Fibroblast of upper back skin (primary cell): ENCODE measurements around the gene ACTR6.
"Not testable (repeated sequence)": the region's sequence is repeated elsewhere in the genome, so short reads cannot be mapped to it uniquely, and the experiment has no call there.

Source experiments
- DNase-seq: peaks from one replicate; pipeline ENCODE4 v3.0.0-alpha.2; 2013

Gene ACTR6

DNA sequence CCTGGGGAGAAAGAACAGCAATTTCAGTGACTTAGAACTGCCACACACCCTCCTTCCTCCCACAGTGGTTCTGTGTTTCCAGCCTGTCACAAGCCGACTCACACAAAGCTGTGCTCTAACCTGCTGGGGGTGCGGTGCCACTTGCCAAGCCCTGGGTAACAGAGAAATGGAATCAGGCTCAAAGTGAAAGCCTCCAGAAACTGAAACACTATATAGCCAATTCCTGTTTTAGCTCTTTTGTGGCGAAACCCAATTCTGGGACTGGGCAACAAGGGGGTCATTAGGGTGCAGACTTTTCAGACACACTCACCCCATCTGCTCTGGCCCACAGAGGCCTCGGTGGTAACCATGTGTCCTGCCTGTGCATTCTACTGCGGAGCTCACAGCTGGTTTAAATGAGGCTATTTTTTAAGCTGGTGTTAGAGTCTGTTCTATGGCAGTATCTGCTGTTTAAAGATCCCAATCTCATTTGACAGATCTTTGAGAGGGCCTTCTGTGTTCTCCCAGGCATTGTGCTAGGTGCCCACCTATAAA is 15.2 kb upstream of the ACTR6 start:
- DNase-seq = no peak

DNA sequence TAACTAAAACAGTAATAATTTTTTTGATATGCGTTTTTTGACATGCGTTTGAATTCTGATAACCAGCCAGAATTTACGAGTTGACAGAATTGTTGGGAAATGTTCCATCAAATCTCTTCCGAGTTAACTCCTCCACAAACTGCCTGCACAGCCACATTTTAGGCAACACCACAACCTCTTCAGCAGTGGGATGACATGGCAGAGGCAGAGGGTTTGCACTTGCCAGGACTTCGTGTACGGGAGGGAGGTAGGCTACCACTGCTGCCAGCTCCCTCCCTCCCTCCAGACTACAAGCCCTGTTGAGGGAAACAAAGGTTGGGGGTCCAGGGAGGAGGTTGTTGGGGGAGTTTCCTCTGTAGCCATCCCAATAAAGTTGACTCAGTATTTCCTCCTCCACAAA is 14.5 kb upstream of the ACTR6 start:
- no peak for DNase-seq

DNA sequence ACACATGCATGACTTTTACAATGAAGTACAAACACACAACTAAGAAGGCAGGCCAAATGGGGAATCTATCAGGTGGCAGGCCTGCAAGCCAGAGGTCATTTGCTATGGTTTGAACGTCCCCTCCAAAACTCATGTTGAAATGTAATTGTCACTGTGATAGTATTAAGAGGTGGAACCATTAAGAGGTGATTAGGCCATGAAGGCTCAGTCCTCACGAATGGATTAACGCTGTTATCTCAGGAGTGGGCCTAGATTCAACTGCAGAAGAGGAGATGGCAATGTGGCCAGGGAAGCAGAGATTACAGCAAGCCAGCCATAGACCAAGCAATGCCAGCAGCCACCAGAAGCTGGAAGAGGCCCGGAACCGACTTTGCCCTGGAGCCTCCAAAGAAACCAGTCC is 13.5 kb upstream of the ACTR6 start:
- DNase-seq = no peak

DNA sequence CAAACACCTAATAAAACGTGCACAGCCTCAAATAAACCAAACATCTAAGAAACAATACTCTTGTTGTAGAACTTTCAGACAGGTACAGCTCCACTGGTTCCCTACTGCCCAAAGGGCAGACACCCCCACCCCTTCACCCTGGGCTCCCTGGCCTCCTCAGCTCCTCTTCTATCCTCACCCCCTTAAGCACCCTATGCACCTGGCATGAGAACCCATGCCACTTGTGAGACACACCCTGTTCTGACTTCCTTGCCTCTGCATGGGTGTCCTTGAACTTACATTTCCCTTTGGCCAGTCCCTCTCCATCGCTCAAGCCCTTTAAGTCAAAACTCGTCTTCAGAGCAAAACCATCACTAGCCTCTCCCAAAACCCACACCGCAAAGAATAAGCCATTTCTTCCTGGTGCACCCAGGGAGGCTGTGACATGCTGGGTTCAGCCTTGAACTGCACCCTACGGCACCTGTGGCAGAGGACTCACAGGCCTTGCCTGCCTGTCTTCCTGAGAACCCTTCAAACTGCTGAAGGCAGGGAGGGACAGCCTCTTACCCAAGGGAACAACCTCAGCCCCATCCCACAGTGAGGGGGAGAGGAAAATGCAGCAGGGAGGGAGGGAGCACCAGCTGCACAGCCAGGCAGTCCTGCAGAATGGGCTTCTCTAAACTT is 12.6 kb upstream of the ACTR6 start:
- DNase-seq = no peak

DNA sequence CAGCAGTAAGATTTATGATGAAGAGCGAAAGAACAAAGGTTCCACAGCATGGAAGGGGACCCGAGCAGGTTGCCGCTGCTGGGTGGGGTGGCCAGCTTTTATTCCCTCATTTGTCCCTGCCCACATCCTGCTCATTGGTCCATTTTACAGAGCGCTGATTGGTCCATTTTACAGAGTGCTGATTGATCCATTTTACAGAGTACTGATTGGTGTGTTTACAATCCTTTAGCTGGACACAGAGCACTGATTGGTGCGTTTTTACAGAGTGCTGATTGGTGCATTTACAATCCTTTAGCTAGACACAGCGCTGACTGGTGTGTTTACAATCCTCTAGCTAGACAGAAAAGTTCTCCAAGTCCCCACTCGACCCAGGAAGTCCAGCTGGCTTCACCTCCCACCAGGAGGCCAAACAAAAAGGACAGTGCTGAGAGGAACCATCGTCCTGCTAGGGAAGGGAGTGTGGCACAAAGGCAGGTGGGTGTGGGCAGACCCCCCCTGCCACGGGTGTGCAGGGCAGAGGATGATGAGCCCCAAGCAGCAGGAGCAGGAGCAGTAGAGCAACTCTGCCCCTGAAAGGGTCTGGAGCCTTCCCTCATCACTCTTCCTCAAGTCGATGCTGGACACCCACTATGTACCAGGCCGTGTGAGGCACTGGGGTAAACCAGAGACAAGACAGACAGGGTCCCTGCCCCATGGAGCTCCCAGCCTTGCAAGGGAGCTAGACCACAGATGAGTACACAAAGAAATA is 11.6 kb upstream of the ACTR6 start:
- DNase-seq = not testable (repeated sequence)

DNA sequence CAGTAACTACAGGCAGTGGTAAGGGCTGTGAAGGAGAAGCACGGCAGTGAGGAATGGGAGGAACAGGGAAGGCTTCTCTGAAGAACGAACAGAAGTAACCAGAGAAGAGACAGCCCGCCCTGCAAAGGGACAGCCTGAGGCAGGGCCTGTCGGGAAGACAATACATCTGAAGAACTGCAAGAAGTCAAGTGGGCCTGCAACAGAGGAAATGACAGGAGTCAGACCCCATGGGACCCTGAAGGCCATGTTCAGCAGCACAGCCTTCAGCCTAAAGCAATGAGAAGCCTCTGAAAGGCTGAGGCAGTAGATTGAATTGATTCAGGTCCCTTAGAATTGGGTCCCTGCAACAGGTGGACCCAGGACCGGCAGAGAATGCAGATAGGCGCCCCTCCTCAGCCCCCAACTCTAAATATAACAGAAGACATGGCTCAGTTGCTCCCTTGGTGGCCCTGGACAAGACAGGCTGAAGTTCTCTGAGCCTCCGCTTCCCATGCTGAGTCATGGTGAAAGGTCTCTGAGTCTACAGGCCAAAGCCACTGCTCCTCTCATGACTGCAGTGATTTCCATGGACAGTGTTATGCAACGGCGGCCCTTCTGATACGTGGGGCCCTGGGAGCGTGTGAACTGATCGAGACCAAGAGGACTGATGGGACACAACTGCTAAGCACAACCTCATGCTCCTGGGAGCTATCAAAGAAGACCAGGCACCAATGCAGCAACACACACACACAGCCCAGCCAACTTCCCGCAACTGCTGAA is 10.8 kb upstream of the ACTR6 start:
- DNase-seq = no peak

DNA sequence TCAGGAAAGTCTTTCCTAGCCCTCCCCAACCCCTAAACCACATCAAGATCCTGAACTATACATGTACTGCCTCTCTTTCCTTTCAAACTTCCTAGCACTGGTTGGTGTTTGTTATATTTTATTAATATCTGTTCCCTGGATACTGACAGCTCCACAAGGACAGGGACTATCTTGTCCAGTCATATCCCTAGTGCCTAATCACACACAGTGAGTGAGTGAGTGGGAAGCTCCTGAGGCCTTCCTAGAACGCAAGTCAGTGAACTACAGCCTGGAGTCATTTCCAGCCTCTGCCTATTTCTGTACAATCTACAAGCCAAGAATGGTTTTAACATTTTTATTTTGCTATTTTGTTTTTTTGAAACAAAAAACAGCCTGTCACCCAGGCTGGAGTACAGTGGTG is 7.5 kb upstream of the ACTR6 start:
- no peak for DNase-seq

DNA sequence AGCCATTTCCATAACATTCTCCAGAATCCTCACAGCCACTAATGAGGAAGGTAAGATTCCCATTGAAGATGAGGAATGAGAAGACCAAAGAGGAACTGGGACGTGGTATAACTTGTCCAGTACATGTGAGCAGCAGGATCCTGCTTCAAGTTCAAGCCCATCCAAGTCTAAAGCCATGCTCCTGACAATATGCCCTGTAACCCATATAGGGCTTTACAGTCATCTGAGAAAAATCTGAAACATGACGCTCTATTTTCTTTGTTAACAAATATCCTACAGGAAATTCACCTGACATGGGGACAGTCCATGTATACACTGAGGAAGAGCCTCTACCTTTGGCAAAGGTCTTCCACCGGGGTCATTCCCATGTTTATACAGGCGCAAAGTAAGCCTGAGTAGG is 3.1 kb upstream of the ACTR6 start:
- DNase-seq = no peak

DNA sequence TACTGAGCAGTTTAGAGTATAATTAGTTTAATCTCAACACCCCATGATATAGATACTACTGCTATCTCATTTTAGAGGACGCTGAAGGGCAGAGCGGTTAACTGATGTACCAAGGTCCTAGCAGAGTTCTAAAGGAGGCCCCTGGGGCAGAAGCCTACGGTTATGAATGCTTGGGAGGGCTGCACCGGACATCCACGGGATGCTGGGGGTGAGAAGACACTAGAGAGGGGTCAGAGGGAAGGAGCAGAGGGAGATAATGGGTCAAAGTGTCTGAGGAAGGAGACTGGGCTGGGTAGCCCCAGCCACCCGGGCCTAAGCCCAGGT is 1.6 kb upstream of the ACTR6 start:
- no peak for DNase-seq

DNA sequence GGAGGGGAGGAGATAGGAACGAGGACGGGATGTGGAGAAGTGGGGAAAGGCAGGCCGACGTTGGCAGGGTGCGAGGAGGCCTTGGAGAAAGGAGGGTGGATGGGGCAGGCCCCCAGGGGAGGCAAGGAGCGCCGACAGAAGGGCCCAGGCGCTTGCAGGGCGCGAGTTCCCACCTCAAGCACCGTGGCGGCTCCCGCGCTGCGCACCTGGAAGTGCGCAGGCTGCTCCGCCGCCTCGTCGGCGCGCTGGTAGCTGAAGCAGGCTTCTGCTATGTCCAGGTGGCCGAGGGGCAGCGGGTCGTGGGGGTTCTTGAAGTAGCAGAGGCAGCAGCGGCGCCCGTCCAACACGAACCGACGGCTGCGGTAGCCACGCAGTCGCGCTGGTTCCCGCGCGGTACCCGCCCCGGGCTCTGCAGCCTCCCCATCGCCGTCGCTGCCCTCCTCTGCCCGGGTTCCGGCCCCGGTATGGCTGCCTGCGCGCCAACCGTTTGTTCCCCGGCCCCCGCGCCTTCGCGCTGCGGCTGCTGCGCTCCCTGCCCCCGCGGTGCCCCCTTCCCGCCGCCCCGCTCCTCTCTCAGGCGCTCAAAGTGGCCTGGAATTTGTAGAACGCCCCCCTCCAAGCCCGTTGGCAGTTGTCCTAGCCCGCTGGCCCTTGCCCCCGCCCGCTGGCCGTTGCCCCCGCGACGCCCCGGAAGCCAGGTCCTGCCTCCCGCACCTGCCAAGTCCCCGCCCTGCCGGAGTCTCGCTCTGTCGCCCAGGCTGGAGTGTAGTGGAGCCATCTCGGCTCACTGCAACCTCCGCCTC is 1.1 kb upstream of the ACTR6 start:
- peak; percentile 3 for DNase-seq

DNA sequence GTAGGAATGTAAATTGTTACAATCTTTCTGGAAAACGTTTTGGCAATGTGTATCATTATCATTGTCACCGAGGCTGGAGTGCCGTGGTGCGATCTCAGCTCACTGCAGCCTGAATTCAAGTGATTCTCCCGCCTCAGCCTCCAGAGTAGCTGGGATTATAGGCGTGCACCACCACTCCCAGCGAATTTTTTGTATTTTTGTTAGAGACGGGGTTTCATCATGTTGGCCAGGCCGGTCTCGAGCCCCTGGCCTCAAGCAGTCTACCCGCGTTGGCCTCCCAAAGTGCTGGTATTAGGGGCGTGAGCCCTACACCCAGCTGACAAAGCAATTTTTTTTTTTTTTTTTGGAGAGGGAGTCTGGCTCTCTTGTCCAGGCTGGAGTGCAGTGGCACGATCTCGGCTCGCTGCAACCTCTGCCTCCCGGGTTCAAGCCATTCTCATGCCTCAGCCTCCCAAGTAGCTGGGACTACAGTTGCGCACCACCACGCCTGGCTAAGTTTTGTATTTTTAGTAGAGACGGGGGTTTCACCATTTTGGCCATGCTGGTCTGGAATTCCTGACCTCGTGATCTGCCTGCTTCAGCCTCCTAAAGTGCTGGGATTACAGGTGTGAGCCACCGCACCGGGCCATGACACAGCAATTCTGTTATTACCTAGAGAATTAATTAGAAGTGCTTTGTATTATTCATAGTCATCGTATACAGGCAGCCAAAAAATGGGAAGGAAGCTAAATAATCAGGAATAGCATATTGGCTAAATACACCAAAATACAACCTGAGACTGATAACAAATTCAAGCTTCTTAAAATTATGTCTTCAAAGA is 1.2 kb downstream of the ACTR6 start:
- no peak for DNase-seq

DNA sequence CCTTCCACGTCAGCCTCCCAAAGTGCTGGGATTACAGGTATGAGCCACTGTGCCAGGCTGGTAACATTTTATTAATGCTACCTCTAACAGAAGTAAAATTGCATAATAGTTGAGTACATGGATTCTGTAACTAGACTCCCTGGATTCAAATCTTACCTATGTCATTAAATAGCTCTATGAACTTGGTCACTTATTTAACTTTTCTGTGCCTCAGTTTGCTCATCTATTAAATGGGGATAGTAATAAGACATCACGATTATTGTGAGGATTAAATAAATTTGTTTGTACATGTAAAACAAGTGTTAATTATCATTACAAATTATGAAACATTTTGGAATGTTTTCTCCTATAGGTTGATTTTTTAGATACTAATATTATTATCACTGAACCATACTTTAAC is 6.7 kb downstream of the ACTR6 start:
- DNase-seq = no peak

DNA sequence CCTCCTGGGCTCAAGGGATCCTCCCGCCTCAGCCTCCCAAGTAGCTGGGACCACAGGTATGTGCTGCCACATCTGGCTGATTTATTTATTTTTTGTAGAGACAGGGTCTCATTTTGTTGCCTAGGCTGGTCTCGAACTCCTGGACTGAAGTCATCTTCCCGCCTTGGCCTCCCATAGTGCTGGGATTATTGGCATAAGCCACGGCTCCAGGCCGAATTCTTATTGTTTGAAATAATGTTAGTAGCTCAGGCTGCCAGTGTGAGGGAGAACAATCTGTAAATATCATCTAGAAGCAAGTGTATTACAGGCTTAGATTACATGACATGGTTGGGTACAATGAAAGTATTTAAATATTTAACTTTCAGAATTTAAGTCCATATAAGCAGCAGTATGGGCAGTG is 8.2 kb downstream of the ACTR6 start:
- no peak for DNase-seq

DNA sequence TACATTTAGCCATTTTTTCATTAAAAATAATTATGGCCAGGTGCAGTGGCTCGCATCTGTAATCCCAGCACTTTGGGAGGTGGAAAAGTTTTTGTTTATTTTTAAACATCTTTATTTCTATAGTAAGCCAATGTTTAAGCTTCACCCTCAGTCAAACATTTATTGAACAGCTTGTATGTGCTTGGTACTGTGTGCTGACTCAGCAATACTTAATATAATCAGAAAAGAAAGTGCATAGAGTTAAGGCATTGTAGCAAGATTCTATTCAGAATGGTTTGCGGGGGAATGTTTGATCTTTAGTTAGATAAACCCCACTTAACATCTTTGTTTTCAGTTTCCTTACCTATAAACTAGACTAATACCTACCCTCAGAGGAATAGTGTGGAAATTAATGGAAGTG is 11.1 kb downstream of the ACTR6 start:
- DNase-seq = no peak

DNA sequence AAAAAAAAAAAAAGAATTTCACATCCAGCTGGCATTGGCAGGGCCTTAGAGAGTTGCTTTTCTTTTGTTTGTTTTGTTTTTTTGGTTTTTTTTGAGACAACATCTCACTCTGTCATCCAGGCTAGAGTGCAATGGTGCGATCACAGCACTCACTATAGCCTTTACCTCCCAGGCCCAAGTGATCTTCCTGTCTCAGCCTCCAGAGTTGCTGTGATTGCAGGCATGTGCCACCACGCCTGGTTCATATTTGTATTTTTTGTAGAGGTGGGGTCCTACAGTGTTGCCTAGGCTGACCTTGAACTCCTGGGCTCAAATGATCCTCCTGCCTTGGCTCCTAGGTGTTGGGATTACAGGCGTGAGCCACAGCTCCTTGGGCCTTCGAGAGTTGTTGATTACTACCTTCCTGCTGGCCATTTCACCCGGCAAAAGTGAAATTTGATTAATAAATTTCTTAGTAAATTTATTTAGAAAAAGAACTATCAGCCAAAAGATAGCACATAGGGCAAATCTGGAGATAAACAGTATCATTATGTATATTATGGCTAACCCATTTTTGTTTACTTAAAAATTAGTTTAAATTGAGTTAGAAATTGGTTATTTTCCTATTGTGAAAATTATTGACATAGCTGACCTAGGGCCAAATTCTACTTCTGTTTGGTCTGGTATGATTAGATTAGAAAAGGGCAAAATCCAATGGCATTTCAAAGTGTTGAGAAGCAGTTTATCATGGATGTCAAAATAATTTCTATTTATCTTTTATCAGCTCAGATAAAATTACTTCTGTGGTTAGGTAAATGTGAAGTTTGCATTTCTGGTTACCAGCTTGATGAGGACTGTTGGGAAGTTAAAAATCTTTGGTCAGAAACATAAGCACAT is 12.6 kb downstream of the ACTR6 start:
- no peak for DNase-seq

DNA sequence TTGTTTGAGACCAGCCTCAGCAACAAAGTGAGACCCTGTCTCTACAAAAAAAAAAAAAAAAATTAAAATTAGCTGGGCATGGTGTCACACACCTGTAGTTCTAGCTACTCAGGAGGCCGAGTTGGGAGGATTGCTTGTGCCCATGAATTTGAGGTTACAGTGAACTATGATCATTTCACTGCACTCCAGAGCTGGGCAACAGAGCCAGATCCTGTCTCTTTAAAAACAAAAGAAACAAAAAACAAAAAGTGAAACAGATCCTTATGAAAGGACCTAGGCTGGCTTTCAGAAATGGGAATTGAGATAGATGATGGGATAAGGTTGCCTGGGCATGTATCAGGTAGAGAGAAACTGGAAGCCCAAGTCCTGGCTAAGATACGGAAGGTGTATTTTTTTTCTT is 13.9 kb downstream of the ACTR6 start:
- no peak for DNase-seq

DNA sequence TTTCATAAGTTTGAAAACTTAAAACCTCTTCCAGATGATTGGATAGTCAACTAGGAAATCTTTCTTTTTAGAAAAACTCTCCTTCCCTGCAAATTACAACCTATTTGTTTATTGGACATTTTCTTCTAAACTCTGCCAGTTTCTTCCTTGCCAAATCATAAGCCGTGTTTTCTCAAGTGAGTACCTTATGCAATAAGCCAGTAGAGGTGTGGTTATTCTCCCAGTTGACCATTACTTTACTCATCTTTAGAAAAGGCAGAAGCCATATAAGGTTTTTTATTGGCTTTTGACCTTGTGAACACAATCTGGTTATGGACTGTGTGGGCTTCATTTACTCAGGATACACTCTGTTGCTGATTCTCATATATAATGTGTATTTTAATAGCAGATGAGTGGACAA is 14.6 kb downstream of the ACTR6 start:
- DNase-seq = no peak

DNA sequence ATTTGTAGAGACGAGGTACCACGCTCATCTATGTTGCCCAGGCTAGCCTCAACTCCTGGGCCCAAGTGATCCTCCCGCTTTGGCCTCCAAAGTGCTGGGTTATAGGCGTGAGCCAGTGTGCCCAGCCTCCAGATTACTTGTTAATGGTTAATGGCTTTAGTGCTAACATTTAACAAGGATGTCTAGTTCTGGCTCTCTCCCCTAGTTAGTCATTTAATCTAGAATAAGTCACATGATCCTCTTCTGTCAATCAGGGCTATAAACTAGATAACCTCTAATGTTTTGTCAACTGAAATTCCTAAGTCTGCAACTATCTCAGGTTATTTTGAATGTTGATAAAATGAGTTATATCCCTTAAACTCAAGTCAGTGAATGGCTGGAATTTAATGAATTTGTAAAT is 15.7 kb downstream of the ACTR6 start:
- no peak for DNase-seq

DNA sequence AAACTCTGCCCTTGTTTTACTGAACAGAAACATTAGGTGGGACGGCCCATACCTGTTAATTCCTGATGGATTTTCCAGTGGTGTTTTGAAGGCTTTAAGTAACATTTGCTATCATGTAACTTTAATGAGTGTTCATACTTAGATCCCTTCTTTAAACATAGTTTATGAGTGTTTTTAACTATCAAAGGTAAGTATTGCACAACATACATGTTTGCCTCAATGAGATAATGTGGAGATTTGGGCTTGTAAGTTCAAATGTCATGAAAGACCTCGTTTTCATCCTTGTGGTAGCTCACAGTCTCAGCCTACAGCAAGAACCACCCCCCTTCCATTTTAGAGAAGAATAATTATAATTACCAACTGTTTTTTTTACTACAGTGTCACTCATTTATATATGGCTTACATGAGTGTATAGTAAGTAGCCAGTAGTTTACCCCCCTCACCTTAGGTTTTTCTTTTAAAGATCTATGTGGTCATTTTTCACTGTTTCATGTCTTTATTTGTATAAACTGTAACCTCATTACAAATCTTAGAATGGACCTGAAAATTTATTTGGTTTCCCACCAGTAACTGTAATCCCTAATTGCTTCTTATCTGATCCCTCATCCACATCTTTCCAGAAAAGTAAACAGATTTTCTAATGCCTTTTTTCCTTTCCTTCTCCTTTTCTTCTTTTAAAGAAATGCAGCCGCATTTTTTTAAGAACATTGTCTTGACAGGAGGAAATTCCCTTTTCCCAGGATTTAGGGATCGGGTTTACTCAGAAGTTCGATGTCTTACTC is 18.9 kb downstream of the ACTR6 start:
- no peak for DNase-seq

DNA sequence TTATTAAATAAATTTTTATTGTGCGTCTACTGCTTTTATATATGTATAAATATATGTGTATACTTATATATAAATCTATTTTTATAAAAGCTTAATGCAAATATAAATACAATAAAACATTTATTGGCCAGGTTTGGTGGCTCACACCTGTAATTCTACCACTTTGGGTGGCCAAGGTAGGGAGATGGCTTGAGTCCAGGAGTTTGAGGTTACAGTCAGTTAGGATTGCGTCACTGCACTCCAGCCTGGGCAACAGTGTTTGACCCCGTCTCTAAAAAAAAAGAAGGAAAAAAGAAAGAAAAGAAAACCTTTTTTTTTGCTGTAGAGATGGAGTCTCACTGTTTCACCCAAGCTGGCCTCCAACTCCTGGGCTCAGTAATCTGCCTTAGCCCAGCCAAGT is 20.9 kb downstream of the ACTR6 start:
- no peak for DNase-seq
